GDM1 (cell line): ENCODE results near the gene FAM236B.
"Not testable (repeated sequence)": the region's sequence is repeated elsewhere in the genome, so short reads cannot be mapped to it uniquely, and the experiment has no call there.

Experiments used
- DNase-seq: peaks from one replicate; lab custom pipeline; 2025; lab: John Stamatoyannopoulos, UW

Gene FAM236B

DNA sequence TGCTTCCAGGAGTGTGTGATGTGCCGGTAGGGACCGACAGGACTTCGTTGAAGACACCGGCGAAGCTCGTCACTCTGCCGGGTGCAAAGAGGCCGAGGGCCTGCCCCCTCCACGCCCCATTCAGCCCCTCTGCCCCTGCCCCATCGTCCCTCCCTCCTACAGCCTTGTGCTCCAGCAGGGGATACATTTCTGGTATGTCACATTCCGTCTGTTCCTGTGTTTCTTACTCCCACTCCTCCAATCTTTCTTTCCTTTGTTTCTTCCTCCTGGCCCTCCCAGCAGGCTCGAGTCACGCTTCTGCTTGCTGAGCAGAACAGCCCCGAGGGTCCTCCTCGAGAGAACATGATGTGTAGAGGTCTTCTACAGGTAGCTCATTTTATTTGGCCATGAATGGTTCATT lies at the start of gene FAM236B:
Gene FAM236B (minus strand): TSS at position 101 of the 400 bp plus-strand sequence. CDS start 100 bp downstream, at position 1.
- not testable (repeated sequence) for DNase-seq

DNA sequence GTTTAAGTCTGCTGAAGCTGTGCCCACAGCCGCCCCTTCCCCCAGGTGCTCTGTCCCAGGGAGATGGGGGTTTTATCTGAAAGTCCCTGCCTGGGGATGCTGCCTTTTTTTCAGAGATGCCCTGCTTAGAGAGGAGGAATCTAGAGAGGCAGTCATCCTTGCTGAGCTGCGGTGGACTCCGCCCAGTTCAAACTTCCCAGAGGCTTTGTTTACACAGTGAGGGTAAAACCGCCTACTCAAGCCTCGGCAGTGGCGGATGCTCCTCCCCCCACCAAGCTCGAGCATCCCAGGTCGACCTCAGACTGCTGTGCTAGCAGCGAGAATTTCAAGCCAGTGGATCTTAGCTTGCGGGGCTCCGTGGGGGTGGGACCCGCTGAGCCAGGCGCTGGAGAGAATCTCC lies 48.2 kb upstream of the FAM236B start:
- DNase-seq = not testable (repeated sequence)

DNA sequence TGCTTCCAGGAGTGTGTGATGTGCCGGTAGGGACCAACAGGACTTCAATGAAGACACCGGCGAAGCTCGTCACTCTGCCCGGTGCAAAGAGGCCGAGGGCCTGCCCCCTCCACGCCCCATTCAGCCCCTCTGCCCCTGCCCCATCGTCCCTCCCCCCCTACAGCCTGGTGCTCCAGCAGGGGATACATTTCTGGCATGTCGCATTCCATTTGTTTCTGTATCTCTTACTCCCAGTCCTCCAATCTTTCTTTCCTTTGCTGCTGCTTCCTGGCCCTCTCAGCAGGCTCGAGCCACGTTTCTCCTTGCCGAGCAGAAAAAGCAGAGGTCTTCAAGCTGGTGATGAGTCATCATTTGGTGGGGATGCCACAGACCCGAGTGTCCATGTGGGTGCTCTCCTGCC lies 25.6 kb upstream of the FAM236B start, which contains the start of gene FAM236D:
Gene FAM236D (minus strand): TSS at position 101 of the 400 bp plus-strand sequence. CDS start 100 bp downstream, at position 1.
- DNase-seq = not testable (repeated sequence)

GRCh38 chrX:72790390-72790789 lies 7.9 kb upstream of the FAM236B start:
- not testable (repeated sequence) for DNase-seq

DNA sequence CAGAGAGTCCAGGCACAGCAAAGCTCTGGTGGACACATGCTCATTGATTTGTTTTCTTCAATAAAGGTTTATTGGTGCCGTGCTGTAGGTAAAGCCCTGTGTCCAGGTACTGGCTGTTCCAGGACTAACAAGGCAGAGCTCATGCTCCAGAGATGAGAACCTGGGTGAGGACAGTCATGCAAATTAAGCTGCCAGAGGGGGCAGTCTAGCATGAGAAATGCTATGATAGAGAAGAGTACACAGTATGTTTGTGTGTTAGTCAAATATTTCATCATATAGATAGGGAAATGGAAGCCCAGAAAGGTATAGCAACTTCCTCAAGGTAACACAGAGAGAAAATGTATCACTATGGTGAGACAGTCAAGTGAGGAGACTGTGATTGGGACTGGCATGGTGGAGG lies 5.7 kb upstream of the FAM236B start:
- not testable (repeated sequence) for DNase-seq

GRCh38 chrX:72783964-72784363 lies 1.5 kb upstream of the FAM236B start:
- DNase-seq = not testable (repeated sequence)

DNA sequence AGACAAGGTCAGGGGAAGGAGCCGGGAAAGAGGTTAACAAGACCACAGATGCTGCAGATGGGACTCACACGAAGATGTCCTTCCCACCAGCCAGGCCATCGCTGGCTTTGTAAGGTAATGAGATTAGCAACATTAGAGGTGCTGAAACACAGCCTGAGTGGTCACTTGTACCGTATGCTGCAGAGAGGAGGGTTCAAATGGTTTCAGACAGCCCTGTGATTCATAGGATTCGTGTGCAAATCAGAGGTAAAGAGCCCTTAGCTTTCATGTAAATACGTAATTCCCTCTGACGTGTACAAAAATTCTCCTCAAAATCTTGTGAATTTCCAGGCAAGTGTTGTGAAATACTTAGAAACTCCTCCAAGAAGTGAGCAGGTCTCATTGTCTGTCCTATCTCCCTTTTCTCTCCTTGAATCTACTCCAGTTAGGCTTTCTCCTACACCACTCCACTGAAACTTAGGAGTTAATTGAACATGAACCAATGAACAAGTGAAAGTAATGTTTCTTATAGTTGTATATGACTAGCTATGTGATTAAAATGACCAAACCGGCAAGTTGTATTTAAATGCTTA lies 991 bp upstream of the FAM236B start:
- not testable (repeated sequence) for DNase-seq

DNA sequence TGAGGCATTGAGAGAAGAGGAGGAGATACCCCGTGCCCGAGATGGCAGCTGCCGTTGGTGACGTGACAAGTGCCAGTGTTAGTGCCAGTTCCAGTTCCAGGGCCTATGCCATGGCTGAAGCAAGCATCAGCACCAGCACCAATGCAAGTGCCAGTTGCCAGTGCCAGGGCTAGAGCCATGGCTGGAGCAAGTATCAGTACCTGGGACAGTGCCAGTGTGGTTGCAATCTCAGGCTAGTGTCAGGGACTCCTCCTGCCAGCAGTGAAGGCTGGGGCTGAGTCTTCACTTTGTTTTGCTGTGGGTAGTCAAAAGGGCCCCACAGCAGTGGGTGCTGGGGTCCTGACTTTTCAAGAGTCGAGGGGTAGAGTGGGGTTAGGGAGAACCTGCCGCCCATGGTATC lies 4.3 kb downstream of the FAM236B start:
- DNase-seq = not testable (repeated sequence)

DNA sequence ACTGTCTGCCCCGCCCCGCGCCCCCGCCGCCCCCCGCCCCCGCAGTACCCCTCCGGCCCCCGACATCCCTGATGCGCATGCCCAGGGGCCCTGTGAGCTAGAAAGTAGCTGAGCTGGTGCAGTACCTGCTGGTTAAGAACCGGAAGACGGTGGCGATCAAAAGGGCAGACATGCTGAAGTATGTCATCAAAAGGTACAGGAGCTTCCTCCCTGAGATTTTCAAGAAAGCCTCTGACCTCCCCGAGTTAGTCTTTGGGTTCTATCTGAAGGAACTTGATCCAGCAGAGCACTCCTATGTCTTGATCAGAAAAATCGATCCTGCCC lies 5.0 kb downstream of the FAM236B start:
- DNase-seq = not testable (repeated sequence)

- not testable (repeated sequence) for DNase-seq
These were observed 5.6 kb downstream of the FAM236B start, which contains the start of gene DMRTC1B for GRCh38 chrX:72776653-72777466. Gene DMRTC1B (plus strand): TSS chrX:72776890. CDS start chrX:72845136, 68,246 bp downstream.

GRCh38 chrX:72760454-72760853 lies 22.0 kb downstream of the FAM236B start:
- DNase-seq = not testable (repeated sequence)

DNA sequence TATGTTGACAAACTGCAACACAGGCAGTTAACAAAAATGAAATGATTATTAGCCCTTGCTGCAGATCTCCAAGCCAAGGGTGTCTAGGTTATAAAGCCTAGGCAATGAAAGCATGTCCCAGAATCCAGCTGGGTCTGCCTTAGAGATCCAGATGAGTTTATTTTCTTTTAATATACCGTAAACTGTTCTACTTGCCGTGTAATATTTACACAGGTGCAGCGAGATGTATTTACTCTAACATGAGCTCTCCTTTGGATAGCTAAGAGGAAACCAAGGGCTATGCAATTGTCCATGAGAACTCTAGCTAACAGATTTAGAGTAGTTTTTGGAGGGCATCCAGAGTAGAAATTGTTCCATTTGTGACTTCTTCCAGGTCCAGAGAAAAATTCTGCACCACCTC lies 33.9 kb downstream of the FAM236B start:
- DNase-seq = not testable (repeated sequence)

DNA sequence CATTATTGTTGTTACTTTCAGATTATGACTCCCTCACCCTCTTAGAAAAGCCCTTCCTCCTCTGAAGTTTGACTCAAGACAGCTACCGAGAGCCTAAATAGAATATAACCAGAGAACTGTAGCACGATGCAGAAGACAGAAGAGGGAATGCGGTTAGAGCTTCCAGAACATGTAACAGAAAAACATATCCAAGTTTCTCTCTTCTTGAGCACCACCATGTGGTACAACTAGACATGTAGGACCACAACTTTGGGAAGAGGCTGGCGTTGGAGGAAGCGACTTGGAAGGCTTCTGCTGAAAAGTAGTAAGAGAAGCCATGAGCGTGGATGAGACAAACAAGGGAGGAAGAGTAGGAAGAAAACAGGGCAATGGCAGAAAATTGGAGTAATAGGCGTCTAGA lies 36.9 kb downstream of the FAM236B start:
- not testable (repeated sequence) for DNase-seq

- DNase-seq = no peak
These were observed 46.9 kb downstream of the FAM236B start for GRCh38 chrX:72735561-72735960.

GRCh38 chrX:72733636-72734035 lies 48.8 kb downstream of the FAM236B start:
- DNase-seq = not testable (repeated sequence)
